SIG-M5 (cell line): Measurements from ENCODE around the gene ACAP3.

Experiments used
- DNase-seq: peaks from one replicate; lab custom pipeline; 2025; lab: John Stamatoyannopoulos, UW

Gene ACAP3

DNA sequence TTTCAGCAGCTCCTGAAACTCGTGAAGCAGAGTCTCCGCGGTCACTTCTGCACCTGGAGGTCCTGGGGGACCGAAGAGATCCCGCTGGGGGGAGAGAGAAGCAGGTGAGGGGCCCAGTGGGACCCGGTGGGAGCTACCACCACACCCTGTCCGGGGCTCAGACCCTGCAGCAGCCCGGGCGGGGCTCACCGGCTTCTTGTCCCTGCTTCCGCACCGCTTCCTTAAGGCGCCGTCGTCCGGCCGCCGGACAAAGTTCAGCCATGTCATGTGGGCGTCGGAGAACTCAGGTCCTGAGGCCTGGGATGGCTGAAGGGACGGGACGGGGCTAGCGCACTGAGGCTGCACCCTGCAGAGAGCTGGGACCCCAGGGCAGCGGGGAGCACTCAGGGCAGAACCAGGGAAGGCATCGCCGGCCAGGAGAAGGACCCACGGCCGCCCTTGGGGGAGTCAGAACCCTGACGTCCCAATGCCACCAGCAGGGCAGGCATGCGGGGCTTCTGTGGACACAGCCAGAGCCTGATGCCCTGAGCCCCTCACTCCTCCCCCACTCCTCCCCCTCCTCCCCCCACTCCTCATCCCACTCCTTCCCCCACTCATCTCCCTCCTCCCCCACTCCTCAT is 63.4 kb downstream of the ACAP3 start:
- no peak for DNase-seq

DNA sequence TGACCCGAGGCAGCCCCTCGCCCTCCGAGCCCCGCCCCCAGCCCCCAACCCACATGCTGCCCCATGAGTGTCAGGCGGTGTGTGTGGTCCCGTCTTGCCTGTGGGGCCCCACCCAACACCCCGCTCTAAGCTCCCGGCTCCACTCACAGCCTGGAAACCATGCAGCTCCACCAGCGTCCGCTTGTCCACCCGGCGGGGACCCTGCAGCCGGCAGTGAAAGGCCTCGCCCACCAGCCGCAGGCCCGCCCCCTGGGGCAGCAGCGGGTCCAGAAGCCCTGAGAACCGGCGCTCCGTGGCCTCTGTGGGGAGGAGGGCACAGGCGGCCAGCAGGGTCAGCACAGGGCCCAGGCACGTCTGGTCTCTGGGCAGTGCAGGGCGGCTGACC is 63.9 kb downstream of the ACAP3 start:
- no peak for DNase-seq

DNA sequence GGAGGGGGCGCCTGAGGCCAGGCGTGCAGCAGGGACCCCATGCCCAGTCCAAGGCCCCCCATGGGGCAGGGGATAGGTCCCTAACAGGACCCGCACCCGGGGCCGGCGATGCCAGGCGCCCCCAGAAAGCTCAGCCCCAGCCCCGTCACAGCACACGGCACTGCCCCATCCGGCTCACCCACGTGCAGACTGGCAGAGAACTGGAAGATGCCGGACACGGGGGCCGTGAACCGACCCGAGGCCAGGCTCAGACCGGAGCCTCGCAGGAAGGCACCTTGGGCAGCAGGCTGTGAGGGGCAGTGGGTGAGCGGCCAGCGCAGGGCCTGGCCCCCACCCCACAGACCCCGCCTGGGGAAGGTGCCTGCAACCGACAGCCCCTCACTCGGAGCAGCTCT is 64.5 kb downstream of the ACAP3 start:
- DNase-seq: no peak

DNA sequence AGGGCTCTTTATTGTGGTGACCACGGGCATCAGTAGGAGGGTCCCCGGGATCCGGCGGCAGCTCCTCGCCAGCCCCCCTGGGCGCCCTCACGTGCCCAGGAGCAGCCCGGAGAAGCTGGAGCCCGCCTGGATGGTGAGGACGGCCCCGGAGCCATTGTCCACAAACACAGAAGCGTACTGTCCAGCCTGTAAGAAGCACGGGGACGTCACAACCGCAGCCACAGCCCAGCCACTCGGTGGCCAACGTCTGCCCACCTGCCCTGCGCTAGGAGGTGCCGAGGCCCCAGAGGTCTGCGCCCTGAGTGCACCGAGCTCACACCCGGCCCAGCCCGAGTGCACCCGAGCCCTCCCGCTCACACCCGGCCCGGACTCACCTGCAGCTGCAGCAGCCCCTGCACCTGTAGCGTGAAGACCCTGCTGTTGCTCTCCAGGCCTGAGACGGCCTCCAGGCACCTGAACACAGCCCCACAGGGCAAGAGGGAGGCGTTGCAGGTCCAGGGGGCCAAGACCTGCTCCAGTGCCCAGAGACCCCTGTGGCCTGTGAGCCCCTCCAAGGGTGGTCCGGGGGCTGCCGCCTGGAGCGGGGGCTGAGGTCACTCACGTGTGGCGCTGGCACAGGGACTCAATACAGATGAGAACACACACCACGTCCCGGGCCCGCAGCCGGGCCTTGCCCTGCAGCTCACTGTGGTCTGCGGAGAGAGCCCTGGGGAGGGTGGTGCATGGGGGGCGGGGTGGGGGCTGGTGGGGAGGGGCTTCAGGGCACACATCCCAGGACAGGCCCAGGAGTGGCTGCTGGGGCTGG is 65.1 kb downstream of the ACAP3 start:
- DNase-seq: no peak
